KOPT-K1 (cell line): ENCODE data around the gene DYRK4.

Experiments used
- H3K27ac ChIP-seq: fragments of 200-600 bp; sonication (generic); 2 replicates; pipeline ENCODE4 v1.5.1; 2016; ENCODE audit warnings: antibody characterized with exemption, mild to moderate bottlenecking, low read depth, low read length; ENCODE audit not compliant: poor library complexity, severe bottlenecking
- H3K36me3 ChIP-seq: fragments of 200-600 bp; sonication (generic); 2 replicates; pipeline ENCODE4 v1.5.1; 2017; ENCODE audit warnings: antibody characterized with exemption, mild to moderate bottlenecking, low read length, moderate library complexity; ENCODE audit not compliant: insufficient read depth
- H3K9me3 ChIP-seq: fragments of 200-600 bp; sonication (generic); 2 replicates; pipeline ENCODE4 v1.5.1; 2017; ENCODE audit warnings: antibody characterized with exemption, low read length, mild to moderate bottlenecking; ENCODE audit not compliant: insufficient read depth, poor library complexity, severe bottlenecking

Gene DYRK4

DNA sequence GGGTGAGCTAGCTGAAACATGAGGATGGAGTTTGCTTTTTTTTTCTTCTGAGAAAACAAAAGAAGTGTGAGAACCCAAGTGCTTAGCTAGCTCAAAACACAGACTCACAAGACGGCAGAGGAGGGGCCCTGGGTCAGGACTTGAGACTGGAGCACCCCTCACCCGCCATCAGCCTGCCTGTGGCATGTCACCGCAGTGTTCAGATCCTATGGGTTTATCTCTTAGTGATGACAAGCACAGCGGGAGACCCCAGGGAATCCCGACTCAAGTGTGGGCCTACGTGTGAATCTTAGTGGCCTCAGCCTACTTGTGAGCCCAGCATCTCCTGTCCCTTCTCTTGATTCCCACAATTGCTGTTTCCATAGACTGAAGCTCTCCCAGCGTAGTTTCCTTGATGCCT, 22.9 kb downstream of the DYRK4 start:
- H3K36me3 ChIP-seq, result no peaks in the 10 kb centered on the region
- no peaks in the 10 kb centered on the region for H3K9me3 ChIP-seq
- H3K27ac ChIP-seq, result no peak overlapping the region

DNA sequence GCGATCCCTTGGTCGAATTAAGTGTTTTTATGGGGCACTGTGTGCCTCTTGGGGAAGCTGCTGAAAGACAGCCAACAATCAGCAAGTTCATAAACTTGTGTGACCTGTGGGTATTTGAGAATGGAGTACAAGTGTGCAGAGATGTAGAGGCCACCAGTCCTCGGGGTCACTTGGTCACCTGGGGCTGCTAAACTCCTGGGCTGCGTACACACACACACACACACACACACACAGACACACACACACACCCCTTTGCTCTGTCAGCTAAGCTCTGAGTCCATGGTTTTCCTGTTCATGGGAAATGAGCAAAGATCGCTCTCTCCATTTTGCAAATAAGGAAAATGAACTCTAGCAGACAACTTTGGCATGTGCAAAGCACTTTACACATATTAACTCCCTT, 24.5 kb downstream of the DYRK4 start:
- no peaks in the 10 kb centered on the region for H3K9me3 ChIP-seq
- H3K27ac ChIP-seq, result no peak overlapping the region
- H3K36me3 ChIP-seq, result no peaks in the 10 kb centered on the region

DNA sequence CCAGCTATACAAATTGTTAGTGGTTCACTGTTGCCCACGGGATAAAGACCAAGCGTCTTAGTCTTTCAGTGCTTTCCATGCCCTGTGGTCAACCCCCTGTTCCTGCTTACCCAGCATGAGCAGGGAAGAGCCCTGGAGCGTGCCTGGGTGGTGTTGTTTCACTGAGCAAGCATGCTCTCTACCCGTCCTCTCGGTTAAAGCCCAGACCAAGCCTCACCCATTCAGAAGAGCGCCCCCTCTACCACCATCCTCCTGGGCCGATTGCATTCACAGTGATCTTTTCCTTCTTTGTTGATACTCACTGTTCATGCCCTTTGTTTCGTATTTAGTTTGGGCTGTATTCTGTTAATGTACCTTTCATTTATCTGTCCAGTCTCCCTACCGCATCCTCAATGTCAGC, 25.1 kb downstream of the DYRK4 start:
- no peaks in the 10 kb centered on the region for H3K9me3 ChIP-seq
- no peaks in the 10 kb centered on the region for H3K36me3 ChIP-seq
- no peak overlapping the region for H3K27ac ChIP-seq

DNA sequence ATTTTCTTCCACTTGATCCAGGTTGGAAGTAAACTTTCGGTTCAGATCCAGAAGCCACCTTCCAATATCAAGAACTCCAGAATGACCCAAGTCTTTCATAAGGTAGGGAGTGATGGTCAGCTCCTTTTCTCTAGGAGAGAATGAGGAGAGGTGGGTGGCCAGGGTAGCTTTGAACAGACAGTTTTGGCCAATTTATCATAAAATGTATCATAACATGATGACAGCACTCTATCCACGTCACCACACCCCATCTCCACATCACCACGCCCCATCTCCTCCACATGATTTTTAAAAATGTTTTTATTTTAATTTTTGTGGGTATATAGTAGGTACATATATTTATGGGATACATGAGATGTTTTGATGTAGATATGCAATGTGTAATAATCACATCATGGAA, 26.9 kb downstream of the DYRK4 start:
- H3K9me3 ChIP-seq, result no peaks in the 10 kb centered on the region
- H3K36me3 ChIP-seq, result no peaks in the 10 kb centered on the region
- no peak overlapping the region for H3K27ac ChIP-seq

DNA sequence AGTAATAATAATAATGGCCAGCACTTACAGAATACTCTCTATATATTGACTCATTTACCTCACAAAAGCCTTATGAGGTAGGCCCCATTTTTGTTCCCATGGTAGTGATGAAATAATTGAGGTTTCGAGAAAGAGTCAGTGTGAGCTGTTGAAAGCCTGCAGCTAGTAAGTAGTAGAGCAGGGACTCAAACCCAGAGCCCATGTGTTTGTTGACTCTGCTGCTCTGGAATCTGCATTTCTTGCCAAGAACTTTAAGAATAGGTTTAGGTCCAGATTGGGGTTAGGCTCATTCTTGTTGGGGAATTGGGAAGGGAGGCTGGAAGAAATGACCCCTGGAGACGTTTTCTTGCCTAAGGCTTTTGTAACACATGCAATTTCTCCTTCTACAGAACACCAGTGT, 27.9 kb downstream of the DYRK4 start:
- Histone ChIP-seq H3K36me3 (no peaks in the 10 kb centered on the region), H3K9me3 (no peaks in the 10 kb centered on the region), H3K27ac (no peak overlapping the region)

DNA sequence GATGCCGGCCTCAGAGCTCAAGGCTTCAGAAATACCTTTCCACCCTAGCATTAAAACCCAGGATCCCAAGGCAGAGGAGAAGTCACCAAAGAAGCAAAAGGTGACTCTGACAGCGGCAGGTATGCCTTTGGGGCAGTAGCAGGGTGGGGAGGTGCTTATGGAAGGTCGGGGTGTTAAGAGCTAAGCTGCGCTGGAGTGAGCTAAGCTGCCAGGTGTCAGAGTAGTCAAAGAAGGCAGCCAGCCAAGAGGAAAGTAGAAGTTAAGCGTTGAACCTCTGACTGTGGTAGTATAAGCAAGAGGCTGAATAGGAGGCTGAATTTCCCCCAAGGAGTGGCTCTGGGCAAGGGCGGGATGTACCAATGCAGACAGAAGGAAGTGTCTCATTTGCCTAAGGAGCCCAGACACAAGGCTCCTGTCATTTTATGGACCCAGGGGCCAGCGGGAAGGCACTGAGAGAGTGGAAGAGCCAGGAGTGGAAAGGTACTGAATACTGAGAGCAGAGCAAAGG, 29.2 kb downstream of the DYRK4 start:
- Histone ChIP-seq H3K36me3 (no peaks in the 10 kb centered on the region), H3K27ac (no peak overlapping the region)

DNA sequence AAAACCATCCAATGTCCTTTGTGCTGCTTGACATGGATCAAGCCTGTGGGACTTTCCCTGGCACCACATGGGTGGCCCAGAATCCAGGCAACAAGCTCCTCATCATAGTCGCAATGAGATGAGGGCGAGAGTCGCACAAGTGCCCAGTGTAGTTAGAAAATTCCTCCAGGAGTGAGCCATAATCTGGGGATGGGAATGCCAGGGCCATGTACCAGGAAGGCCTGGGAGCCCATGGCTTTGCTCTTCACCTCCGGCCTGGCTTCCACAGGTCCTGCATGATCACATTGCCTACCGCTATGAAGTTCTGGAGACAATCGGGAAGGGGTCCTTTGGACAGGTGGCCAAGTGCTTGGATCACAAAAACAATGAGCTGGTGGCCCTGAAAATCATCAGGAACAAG, 33.9 kb downstream of the DYRK4 start:
- Histone ChIP-seq H3K36me3 (no peaks in the 10 kb centered on the region), H3K27ac (no peak overlapping the region), H3K9me3 (no peaks in the 10 kb centered on the region)

More for the DNA sequence above, 29.2 kb downstream of the DYRK4 start:
- H3K9me3 ChIP-seq, result no peaks in the 10 kb centered on the region

DNA sequence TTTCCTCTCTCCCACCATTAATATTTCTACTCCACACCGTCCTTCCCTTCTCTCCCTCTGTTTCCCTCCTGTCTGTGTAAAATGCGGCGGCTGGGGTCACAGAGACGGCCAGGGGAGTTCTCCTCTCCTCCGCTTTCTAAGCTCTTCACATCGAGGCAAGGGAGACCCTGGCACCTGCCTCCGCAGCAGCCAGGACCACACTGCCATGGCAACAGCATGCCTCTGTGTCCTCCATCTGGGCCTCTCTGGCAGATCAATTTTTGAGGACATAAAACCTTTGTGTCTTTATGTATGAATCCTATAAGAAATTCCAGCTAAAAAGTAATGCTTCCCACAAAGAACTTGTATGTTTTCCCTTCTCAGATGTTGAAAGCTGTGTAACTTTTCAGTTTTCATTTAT, 41.4 kb downstream of the DYRK4 start:
- H3K27ac ChIP-seq, result no peak overlapping the region
- no peaks in the 10 kb centered on the region; the same call in 1 of the 2 replicates for H3K36me3 ChIP-seq
- H3K9me3 ChIP-seq, result no peaks in the 10 kb centered on the region

DNA sequence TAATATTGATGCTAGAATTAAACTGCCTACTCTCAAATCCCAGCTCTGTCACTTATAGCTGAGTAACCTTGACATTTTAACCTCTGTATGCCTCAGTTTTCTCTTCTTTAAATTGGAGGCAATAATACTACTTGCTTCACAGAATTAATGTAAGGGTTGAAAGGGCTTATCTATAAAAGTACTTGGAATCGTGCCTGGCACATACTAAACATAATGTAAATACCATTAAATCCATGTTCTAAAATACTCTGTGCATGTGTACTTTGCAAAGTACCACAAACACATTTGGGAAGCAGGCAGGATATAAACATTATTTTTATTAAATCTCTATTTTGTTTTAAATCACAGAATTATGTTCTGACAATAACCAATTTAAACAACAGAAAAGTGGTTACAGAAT, 41.9 kb downstream of the DYRK4 start:
- Histone ChIP-seq H3K9me3 (no peaks in the 10 kb centered on the region), H3K36me3 (no peaks in the 10 kb centered on the region; the same call in 1 of the 2 replicates), H3K27ac (no peak overlapping the region)

DNA sequence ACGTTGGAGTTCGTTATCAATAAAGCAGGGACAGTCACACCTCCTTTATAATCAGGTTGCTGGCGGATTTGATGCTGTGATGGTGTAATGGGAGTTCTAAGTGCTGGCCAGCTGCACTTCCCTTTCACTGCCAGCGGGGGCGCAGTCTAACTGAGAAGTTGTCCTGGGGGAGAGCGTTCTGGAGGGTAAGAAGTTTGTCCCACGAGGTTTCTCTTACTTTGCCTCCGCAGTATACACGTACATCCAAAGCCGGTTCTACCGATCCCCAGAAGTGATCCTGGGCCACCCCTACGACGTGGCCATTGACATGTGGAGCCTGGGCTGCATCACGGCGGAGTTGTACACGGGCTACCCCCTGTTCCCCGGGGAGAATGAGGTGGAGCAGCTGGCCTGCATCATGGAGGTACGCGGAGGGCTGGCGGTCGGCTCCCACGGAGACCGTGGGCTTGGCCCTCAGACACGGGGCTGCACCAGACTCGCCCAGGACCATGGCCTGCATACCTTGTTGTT, 42.7 kb downstream of the DYRK4 start:
- Histone ChIP-seq H3K9me3 (no peaks in the 10 kb centered on the region), H3K36me3 (peaks cover 1% of the 10 kb centered on the region; the same call in 1 of the 2 replicates), H3K27ac (peak overlapping the region; percentile 59)

DNA sequence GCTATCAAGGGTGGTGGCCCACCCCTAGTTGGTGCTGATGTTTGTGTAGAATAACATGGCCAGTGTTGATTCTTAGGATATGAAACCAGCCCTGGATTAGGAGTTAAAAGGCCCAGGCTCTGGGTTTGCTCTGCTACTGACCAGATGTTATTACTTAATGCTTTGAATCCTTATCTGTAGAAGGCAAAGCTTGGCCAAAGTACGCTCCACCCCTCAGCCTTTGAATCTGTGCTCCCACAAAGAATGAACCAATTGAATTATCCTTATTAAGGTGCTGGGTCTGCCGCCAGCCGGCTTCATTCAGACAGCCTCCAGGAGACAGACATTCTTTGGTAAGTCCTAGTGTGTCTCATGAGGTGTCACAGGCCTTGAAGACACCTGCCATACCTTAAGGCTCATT, 45.0 kb downstream of the DYRK4 start:
- Histone ChIP-seq H3K27ac (no peak overlapping the region), H3K36me3 (peaks cover 23% of the 10 kb centered on the region), H3K9me3 (no peaks in the 10 kb centered on the region)

DNA sequence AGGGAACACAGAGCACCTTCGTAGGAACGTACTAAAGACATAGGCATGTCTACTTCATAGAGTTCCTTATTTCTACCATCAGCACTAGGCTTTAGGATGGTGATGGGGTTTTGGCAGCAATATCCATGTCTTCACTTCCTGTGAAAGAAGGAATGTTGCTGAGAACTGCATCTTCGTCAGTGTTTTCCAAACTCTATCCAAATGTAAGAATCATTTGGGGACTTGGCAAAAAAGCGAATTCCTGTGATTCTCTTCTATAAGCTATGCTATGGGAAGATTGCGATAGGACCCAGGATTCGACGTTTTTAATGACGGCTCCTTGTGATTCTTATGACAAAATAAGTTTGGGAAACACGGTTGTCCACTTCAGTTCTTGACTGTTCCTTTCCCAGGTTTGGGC, 47.1 kb downstream of the DYRK4 start:
- H3K36me3 ChIP-seq, result peaks cover 41% of the 10 kb centered on the region
- no peaks in the 10 kb centered on the region for H3K9me3 ChIP-seq
- no peak overlapping the region for H3K27ac ChIP-seq

DNA sequence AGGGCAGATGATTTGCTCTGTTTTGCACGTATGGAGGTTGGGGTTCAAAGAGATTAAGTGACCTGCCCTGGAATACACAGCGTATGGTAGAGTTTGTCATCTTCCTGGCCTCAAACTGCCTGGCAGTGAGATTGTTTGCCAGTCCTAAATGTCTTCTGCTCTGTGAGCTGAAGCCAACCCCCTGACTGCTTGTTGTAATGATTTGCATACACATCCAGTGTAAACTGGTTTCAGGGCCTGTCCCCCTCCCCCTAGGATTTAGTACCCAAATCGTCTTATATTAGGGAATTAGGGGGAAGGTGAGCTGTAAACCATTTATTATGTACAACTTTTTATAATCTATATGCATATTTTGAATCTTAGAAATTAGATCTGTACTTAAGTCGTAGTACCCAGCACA, 48.5 kb downstream of the DYRK4 start:
- Histone ChIP-seq H3K9me3 (no peaks in the 10 kb centered on the region), H3K27ac (no peak overlapping the region), H3K36me3 (peaks cover 55% of the 10 kb centered on the region)

DNA sequence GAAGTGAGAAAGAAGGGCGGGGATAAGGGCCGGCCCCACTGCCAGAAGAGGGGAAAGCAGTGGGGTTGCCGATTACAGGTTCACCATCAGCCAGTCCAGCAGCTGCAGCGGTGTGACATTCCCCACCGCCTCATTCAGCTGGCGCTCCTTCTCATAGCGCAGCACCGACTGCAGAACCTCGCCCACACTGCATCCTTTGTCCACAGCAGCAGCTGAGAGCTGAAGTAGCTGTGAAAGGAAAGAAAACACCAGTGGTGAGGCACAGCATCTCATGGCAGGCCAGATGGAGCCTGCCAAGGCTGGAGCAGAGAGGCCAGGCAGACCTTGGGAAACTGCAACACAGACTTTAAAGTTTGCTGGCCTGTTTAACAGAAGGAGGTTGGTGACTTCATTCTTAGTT, 53.7 kb downstream of the DYRK4 start:
- Histone ChIP-seq H3K36me3 (peaks cover 50% of the 10 kb centered on the region), H3K9me3 (no peaks in the 10 kb centered on the region), H3K27ac (no peak overlapping the region)

DNA sequence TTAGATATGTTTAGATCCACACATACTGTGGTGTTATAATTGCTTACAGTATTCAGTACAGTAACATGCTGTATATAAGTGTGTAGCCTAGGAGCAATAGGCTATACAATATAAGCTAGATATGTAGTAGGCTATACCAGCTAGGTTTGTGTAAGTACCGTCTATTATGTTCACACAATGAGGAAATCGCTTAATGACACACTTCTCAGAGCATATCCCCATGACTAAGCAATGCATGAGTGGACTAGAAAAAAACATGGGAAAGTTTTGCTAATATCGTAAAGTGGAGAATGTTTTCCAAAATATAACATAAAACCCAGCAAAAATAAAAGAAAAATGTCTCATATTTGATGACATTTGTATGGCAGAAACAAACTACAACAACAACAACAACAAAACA, 59.5 kb downstream of the DYRK4 start:
- no peaks in the 10 kb centered on the region for H3K9me3 ChIP-seq
- no peak overlapping the region for H3K27ac ChIP-seq
- no peaks in the 10 kb centered on the region for H3K36me3 ChIP-seq

DNA sequence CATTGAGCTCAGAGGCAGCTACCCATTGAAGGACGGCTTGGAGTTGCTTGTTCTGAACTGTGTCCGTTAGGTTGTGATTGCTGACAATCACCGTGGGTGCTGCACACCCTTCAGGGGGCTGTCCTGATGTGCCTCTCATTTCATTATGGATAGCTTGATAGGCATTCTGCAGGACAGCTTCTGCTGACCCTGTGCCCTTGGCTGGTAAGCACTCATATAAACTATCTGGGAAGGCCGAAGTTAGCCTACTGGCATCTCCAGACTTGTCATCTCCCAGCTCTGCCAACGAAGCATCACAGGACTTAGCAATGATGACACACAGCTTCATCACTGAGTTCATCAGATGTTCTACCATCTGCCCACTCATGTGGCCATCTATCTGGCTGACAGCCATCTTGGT, 64.5 kb downstream of the DYRK4 start:
- Histone ChIP-seq H3K36me3 (no peaks in the 10 kb centered on the region), H3K27ac (no peak overlapping the region), H3K9me3 (no peaks in the 10 kb centered on the region)
